ENCODE results near the gene ENPP6. TPM values are rescaled to one million over a fixed set of nuclear protein-coding genes. Genes with fewer than 3 reads are reported as not detected.
"Not testable (repeated sequence)": the region's sequence is repeated elsewhere in the genome, so short reads cannot be mapped to it uniquely, and the experiment has no call there.

The ENPP6 gene
- total RNA-seq, 6 experiments from 2014 or later, result not detected

- no peak for TF ChIP-seq CTCF (IDR thresholded peaks at IDR 0.05)
- no peaks in the 10 kb centered on the region for H3K36me3 Mint-ChIP-seq (ENCODE audit: low read depth)
- H3K27me3 Mint-ChIP-seq (ENCODE audit: insufficient read depth), result no peaks in the 10 kb centered on the region; the same call in 1 of the 2 replicates
- H3K9me3 Mint-ChIP-seq, result peaks cover 30% of the 10 kb centered on the region; the same call in 1 of the 2 replicates
- H3K4me3 Mint-ChIP-seq, result no peak overlapping the region
- H3K4me1 Mint-ChIP-seq (ENCODE audit: low read depth), result no peaks in the 10 kb centered on the region
- no peak overlapping the region for H3K27ac Mint-ChIP-seq
- no peak for DNase-seq
Measured at GRCh38 chr4:184058026-184058425, 159.6 kb downstream of the ENPP6 start.

GRCh38 chr4:184056877-184057276 lies 160.8 kb downstream of the ENPP6 start:
- DNase-seq, result no peak
- Mint-ChIP-seq H3K36me3 (ENCODE audit: low read depth) (no peaks in the 10 kb centered on the region), H3K4me3 (no peak overlapping the region), H3K9me3 (peaks cover 27% of the 10 kb centered on the region), H3K27me3 (ENCODE audit: insufficient read depth) (no peaks in the 10 kb centered on the region; the same call in 1 of the 2 replicates), H3K27ac (no peak overlapping the region), H3K4me1 (ENCODE audit: low read depth) (no peaks in the 10 kb centered on the region)
- TF ChIP-seq CTCF (IDR thresholded peaks at IDR 0.05), result no peak

- Mint-ChIP-seq H3K4me1 (ENCODE audit: low read depth) (no peaks in the 10 kb centered on the region), H3K27ac (no peak overlapping the region)
Measured at GRCh38 chr4:184053434-184053833, 164.2 kb downstream of the ENPP6 start.

GRCh38 chr4:184052616-184053015 lies 165.1 kb downstream of the ENPP6 start:
- no peak for DNase-seq
- H3K27me3 Mint-ChIP-seq (ENCODE audit: insufficient read depth), result no peaks in the 10 kb centered on the region
- peaks cover 35% of the 10 kb centered on the region for H3K9me3 Mint-ChIP-seq
- TF ChIP-seq CTCF (IDR thresholded peaks at IDR 0.05), result no peak
- H3K36me3 Mint-ChIP-seq (ENCODE audit: low read depth), result no peaks in the 10 kb centered on the region
- no peaks in the 10 kb centered on the region for H3K4me1 Mint-ChIP-seq (ENCODE audit: low read depth)
- no peak overlapping the region for H3K27ac Mint-ChIP-seq
- H3K4me3 Mint-ChIP-seq, result no peak overlapping the region

More at GRCh38 chr4:184053434-184053833, 164.2 kb downstream of the ENPP6 start:
- Mint-ChIP-seq H3K27me3 (ENCODE audit: insufficient read depth) (no peaks in the 10 kb centered on the region; the same call in 1 of the 2 replicates), H3K36me3 (ENCODE audit: low read depth) (no peaks in the 10 kb centered on the region), H3K9me3 (peaks cover 28% of the 10 kb centered on the region), H3K4me3 (no peak overlapping the region)
- DNase-seq, result no peak
- TF ChIP-seq CTCF (IDR thresholded peaks at IDR 0.05), result no peak

GRCh38 chr4:184051262-184051661 lies 166.4 kb downstream of the ENPP6 start:
- DNase-seq; H3K4me1 Mint-ChIP-seq (ENCODE audit: low read depth); H3K27me3 Mint-ChIP-seq (ENCODE audit: insufficient read depth); H3K36me3 Mint-ChIP-seq (ENCODE audit: low read depth); H3K4me3 Mint-ChIP-seq; H3K27ac Mint-ChIP-seq: not testable (repeated sequence)
- peaks cover 48% of the 10 kb centered on the region for H3K9me3 Mint-ChIP-seq

GRCh38 chr4:184046148-184046547 lies 171.5 kb downstream of the ENPP6 start:
- H3K27me3 Mint-ChIP-seq (ENCODE audit: insufficient read depth), result no peaks in the 10 kb centered on the region; the same call in none of the 2 replicates
- no peak for TF ChIP-seq CTCF (IDR thresholded peaks at IDR 0.05)
- DNase-seq, result no peak
- peaks cover 58% of the 10 kb centered on the region for H3K9me3 Mint-ChIP-seq
- H3K27ac Mint-ChIP-seq, result no peak overlapping the region
- H3K4me3 Mint-ChIP-seq, result no peak overlapping the region
- peaks cover 4% of the 10 kb centered on the region; the same call in 1 of the 2 replicates for H3K36me3 Mint-ChIP-seq (ENCODE audit: low read depth)
- no peaks in the 10 kb centered on the region for H3K4me1 Mint-ChIP-seq (ENCODE audit: low read depth)
